HepG2 (cell line): Measurements from ENCODE around the gene MBTD1. TPM values are rescaled to one million over a fixed set of nuclear protein-coding genes. Genes with fewer than 3 reads are reported as not detected.
A peak's percentile ranks its signal among the peaks of the same experiment; 100 is the strongest.

Source experiments
- ATAD3A ChIP-seq: sonication (generic); formaldehyde crosslinking; IDR thresholded peaks from 2 replicates; pipeline ENCODE4 v1.4.0; 2020; ENCODE audit warnings: missing genetic modification reagents
- DMAP1 ChIP-seq: IDR thresholded peaks from 2 replicates; pipeline ENCODE4 v1.6.1; 2016
- ETV6 ChIP-seq: sonication (generic); formaldehyde crosslinking; conservative IDR thresholded peaks from 2 replicates; pipeline ENCODE4 v1.4.0; 2020; ENCODE audit warnings: missing genetic modification reagents
- HOXA9 ChIP-seq: sonication (generic); formaldehyde crosslinking; IDR thresholded peaks from 2 replicates; pipeline ENCODE4 v1.8.1; 2022; ENCODE audit warnings: missing genetic modification reagents, mild to moderate bottlenecking, moderate library complexity, borderline replicate concordance
- KLF15 ChIP-seq: sonication (generic); formaldehyde crosslinking; IDR thresholded peaks from 2 replicates; pipeline ENCODE4 v1.8.1; 2023; ENCODE audit warnings: borderline replicate concordance, mild to moderate bottlenecking, inconsistent platforms, missing genetic modification reagents, mixed read lengths
- MAFF ChIP-seq: IDR thresholded peaks from 2 replicates; pipeline ENCODE4 v1.6.1; 2011; ENCODE audit warnings: low read depth, low read length, improper control_type of control experiment
- NFYB ChIP-seq: sonication (generic); formaldehyde crosslinking; IDR thresholded peaks from 2 replicates; pipeline ENCODE4 v1.4.0; 2020; ENCODE audit warnings: missing genetic modification reagents
- NPAS2 ChIP-seq: sonication (generic); formaldehyde crosslinking; IDR thresholded peaks from 2 replicates; pipeline ENCODE4 v1.8.0; 2022; ENCODE audit warnings: mild to moderate bottlenecking, missing genetic modification reagents, borderline replicate concordance
- SAP130 ChIP-seq: IDR thresholded peaks from 2 replicates; pipeline ENCODE4 v1.6.1; 2016; ENCODE audit warnings: low read depth
- SYNCRIP ChIP-seq: fragments of 200-400 bp; formaldehyde crosslinking; IDR thresholded peaks from 2 replicates; pipeline ENCODE4 v1.6.1; 2018; ENCODE audit warnings: mild to moderate bottlenecking, low read depth, low read length; ENCODE audit not compliant: insufficient read depth
- THRA ChIP-seq: sonication (generic); formaldehyde crosslinking; IDR thresholded peaks from 2 replicates; pipeline ENCODE4 v1.4.0; 2020; ENCODE audit warnings: missing genetic modification reagents, borderline replicate concordance
- TSC22D2 ChIP-seq: sonication (generic); formaldehyde crosslinking; IDR thresholded peaks from 2 replicates; pipeline ENCODE4 v1.5.1; 2020; ENCODE audit warnings: missing genetic modification reagents, mild to moderate bottlenecking, borderline replicate concordance
- ZBTB20 ChIP-seq: sonication (generic); formaldehyde crosslinking; IDR thresholded peaks from 2 replicates; pipeline ENCODE4 v1.8.1; 2023; ENCODE audit warnings: missing genetic modification reagents, low read depth, mild to moderate bottlenecking, borderline replicate concordance
- ZFP36L1 ChIP-seq: sonication (generic); formaldehyde crosslinking; IDR thresholded peaks from 2 replicates; pipeline ENCODE4 v1.8.0; 2022; ENCODE audit warnings: mild to moderate bottlenecking, missing genetic modification reagents, moderate library complexity
- ZHX1 ChIP-seq: sonication (generic); formaldehyde crosslinking; IDR thresholded peaks from 2 replicates; pipeline ENCODE4 v1.8.1; 2022; ENCODE audit warnings: low read depth, mild to moderate bottlenecking, missing genetic modification reagents
- ZNF234 ChIP-seq: sonication (generic); formaldehyde crosslinking; conservative IDR thresholded peaks from 2 replicates; pipeline ENCODE4 v1.5.1; 2020; ENCODE audit warnings: mild to moderate bottlenecking, missing genetic modification reagents
- ZNF296 ChIP-seq: sonication (generic); formaldehyde crosslinking; conservative IDR thresholded peaks from 2 replicates; pipeline ENCODE4 v1.5.0; 2020; ENCODE audit warnings: mild to moderate bottlenecking, missing genetic modification reagents
- ZNF543 ChIP-seq: sonication (generic); formaldehyde crosslinking; IDR thresholded peaks from 2 replicates; pipeline ENCODE4 v1.4.0; 2020; ENCODE audit warnings: mild to moderate bottlenecking, missing genetic modification reagents
- ZNF552 ChIP-seq: sonication (generic); formaldehyde crosslinking; IDR thresholded peaks from 2 replicates; pipeline ENCODE4 v1.9.0; 2022; ENCODE audit warnings: missing genetic modification reagents, mild to moderate bottlenecking, borderline replicate concordance
- ZNF605 ChIP-seq: sonication (generic); formaldehyde crosslinking; IDR thresholded peaks from 2 replicates; pipeline ENCODE4 v1.8.0; 2022; ENCODE audit warnings: mild to moderate bottlenecking, missing genetic modification reagents
- ZNF616 ChIP-seq: sonication (generic); formaldehyde crosslinking; IDR thresholded peaks from 2 replicates; pipeline ENCODE4 v1.5.0; 2020; ENCODE audit warnings: low read depth, mild to moderate bottlenecking, missing genetic modification reagents
- ZNF639 ChIP-seq: conservative IDR thresholded peaks from 2 replicates; pipeline ENCODE4 v1.6.1; 2018; ENCODE audit warnings: missing genetic modification reagents
- ZNF652 ChIP-seq: IDR thresholded peaks from 2 replicates; pipeline ENCODE4 v1.6.1; 2016; ENCODE audit warnings: low read depth, borderline replicate concordance
- ZNF766 ChIP-seq: sonication (generic); formaldehyde crosslinking; IDR thresholded peaks from 2 replicates; pipeline ENCODE4 v1.5.0; 2020; ENCODE audit warnings: missing genetic modification reagents, borderline replicate concordance
- ZNF781 ChIP-seq: sonication (generic); formaldehyde crosslinking; IDR thresholded peaks from 2 replicates; pipeline ENCODE4 v1.5.1; 2020; ENCODE audit warnings: borderline replicate concordance, mild to moderate bottlenecking, missing genetic modification reagents; ENCODE audit errors: not compliant biosample characterization
- ZNF879 ChIP-seq: sonication (generic); formaldehyde crosslinking; IDR thresholded peaks from 2 replicates; pipeline ENCODE4 v1.8.1; 2023; ENCODE audit warnings: missing genetic modification reagents
- ZSCAN21 ChIP-seq: sonication (generic); formaldehyde crosslinking; IDR thresholded peaks from 2 replicates; pipeline ENCODE4 v1.8.0; 2022; ENCODE audit warnings: mild to moderate bottlenecking, missing genetic modification reagents, moderate library complexity, borderline replicate concordance
- polyA plus RNA-seq, 8 experiments: library from polyadenylated mRNA; depleted of rRNA in 3 of 8; stranded (reverse) in 7 of 8; unstranded in 1 of 8; fragments of >200 nt; fragmentation: Illumina TruSeq in 4 of 8; extraction: Trizol in 4 of 8; gene quantifications; 2 replicates each; pipeline versions ENCODE4 v1.2.1 to v1.2.3, GENCODE V29; 2011 to 2016; ENCODE audit warnings: low read depth in 4 of 8, missing spikeins in 1 of 8, mixed read lengths in 1 of 8; ENCODE audit not compliant: insufficient read depth in 1 of 8
- total RNA-seq, 5 experiments: library from RNA; depleted of rRNA; stranded (reverse); fragments of >200 nt; fragmentation: Illumina TruSeq; extraction: Trizol; gene quantifications; 2 replicates each; pipeline ENCODE4 v1.2.3, GENCODE V29; 2016; ENCODE audit warnings: low read depth in 1 of 5

The MBTD1 gene
- total and polyA plus RNA-seq, 2 of the 13 experiments (the other 11 are each of a cell fraction or from before 2014, with no cell fraction given) = 20.9 TPM

GRCh38 chr17:51165680-51166197 is 94.1 kb downstream of the MBTD1 start (continued):
- TF ChIP-seq ZHX1 (CRISPR knock-in tag) = peak; percentile 71; the same call in 1 of the 2 replicates
- peak; percentile 11; the same call in 1 of the 2 replicates for TF ChIP-seq THRA
- TF ChIP-seq MAFF = no peak
- no peak for TF ChIP-seq ZNF781 (CRISPR knock-in tag)
- no peak for TF ChIP-seq DMAP1
- no peak for TF ChIP-seq ZNF766
- peak; percentile 91 for TF ChIP-seq ZNF605 (CRISPR knock-in tag)
- TF ChIP-seq ZNF652 (CRISPR knock-in tag) = no peak
- no peak for TF ChIP-seq ZNF879 (CRISPR knock-in tag)
- no peak for TF ChIP-seq ZFP36L1 (CRISPR knock-in tag)
- no peak for TF ChIP-seq NFYB
- no peak for TF ChIP-seq NPAS2 (CRISPR knock-in tag)
- no peak for TF ChIP-seq KLF15 (CRISPR knock-in tag)
- TF ChIP-seq ZNF234 (CRISPR knock-in tag) = 0 out of 2 replicates have a peak, but pooled peaks have one; percentile 38
- peak; percentile 83; the same call in 1 of the 2 replicates for TF ChIP-seq ZNF296
- no peak for TF ChIP-seq ZBTB20 (CRISPR knock-in tag)
- TF ChIP-seq ZNF616 = no peak
- no peak for TF ChIP-seq TSC22D2
- TF ChIP-seq ETV6 (CRISPR knock-in tag) = no peak
- TF ChIP-seq HOXA9 (CRISPR knock-in tag) = no peak; the same call in 1 of the 2 replicates
- no peak for TF ChIP-seq SAP130 (CRISPR knock-in tag)
- no peak for TF ChIP-seq ATAD3A (CRISPR knock-in tag)
- TF ChIP-seq ZSCAN21 = no peak
- TF ChIP-seq ZNF543 (CRISPR knock-in tag) = no peak
- TF ChIP-seq ZNF639 (CRISPR knock-in tag) = no peak; the same call in 1 of the 2 replicates
- no peak for TF ChIP-seq ZNF552
- no peak for TF ChIP-seq SYNCRIP
